ENCODE results near the gene RPL13.

DNA sequence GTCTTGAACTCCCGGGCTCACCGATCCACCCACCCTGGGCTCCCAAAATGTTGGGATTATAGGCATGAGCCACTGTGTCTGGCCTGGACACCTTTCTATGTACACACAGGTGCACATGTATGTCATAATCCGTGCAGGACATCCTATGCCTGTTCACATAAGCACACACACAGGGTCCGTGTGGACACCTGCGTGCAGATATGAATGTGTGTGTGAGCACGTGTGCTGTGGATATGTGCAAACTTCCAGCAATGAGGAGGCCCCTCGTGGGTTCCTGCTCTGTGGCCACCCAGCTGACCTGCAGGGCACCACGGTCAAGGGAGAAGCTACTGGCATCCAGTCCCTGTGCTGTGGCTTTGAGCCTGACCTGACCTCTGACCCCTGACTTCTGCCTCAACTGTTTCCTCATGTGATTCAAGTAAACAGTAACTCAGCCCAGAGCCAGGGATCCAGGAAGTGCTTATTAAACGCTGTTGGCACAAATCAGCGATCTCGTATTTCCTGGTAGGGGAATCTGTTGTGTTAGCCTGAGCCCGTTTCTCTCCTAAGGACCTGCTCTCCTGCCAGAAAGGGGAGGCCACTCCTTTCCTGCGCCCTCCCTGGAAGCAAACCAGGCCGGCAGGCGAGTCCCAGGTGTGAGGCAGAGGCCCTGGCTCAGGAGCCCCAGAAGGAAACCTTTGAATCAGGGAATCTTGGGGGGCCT lies 21.5 kb downstream of the RPL13 start:
- TF ChIP-seq, protein P1, sequence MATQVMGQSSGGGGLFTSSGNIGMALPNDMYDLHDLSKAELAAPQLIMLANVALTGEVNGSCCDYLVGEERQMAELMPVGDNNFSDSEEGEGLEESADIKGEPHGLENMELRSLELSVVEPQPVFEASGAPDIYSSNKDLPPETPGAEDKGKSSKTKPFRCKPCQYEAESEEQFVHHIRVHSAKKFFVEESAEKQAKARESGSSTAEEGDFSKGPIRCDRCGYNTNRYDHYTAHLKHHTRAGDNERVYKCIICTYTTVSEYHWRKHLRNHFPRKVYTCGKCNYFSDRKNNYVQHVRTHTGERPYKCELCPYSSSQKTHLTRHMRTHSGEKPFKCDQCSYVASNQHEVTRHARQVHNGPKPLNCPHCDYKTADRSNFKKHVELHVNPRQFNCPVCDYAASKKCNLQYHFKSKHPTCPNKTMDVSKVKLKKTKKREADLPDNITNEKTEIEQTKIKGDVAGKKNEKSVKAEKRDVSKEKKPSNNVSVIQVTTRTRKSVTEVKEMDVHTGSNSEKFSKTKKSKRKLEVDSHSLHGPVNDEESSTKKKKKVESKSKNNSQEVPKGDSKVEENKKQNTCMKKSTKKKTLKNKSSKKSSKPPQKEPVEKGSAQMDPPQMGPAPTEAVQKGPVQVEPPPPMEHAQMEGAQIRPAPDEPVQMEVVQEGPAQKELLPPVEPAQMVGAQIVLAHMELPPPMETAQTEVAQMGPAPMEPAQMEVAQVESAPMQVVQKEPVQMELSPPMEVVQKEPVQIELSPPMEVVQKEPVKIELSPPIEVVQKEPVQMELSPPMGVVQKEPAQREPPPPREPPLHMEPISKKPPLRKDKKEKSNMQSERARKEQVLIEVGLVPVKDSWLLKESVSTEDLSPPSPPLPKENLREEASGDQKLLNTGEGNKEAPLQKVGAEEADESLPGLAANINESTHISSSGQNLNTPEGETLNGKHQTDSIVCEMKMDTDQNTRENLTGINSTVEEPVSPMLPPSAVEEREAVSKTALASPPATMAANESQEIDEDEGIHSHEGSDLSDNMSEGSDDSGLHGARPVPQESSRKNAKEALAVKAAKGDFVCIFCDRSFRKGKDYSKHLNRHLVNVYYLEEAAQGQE (IDR thresholded peaks at IDR 0.05; ENCODE audit: insufficient read depth in 1 of 2, low read depth in 2 of 2, low read length in 2 of 2), result no peak
- TF ChIP-seq POLR2AphosphoS5 (IDR thresholded peaks at IDR 0.05; ENCODE audit: low read depth, low read length), result no peak

All from PFSK-1 (cell line).